ENCODE measurements around the gene WFDC9. TPM values are rescaled to one million over a fixed set of nuclear protein-coding genes. Genes with fewer than 3 reads are reported as not detected.
"Not testable (repeated sequence)": the region's sequence is repeated elsewhere in the genome, so short reads cannot be mapped to it uniquely, and the experiment has no call there.

Gene WFDC9
- total and polyA plus RNA-seq, 2 donors = not detected

DNA sequence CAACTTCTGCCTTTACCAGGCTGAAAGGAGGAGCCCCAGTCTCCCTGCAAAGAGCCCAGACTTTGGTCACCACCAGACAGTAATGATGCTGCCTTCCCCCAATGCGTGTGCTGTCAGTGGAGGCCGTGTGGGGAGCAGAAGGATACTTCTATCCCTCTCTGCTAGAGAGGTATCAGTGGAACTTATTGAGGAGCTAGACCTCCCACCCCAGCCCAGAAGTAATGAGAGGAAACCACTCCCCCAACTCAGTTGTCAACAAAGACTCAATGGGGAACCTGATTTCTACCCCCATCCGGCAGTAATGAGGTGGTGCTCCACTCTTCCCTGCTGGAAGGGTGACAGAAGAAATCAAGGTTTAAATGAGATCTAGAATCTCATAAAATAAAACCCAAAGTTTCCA lies 47.6 kb downstream of the WFDC9 start:
- H3K4me3 ChIP-seq (ENCODE audit: low read depth, low read length) = no peak overlapping the region
- H3K27ac ChIP-seq (ENCODE audit: low read depth) = no peak overlapping the region
- no peak for DNase-seq (ENCODE audit: extremely low spot score)
- H3K4me1 ChIP-seq (ENCODE audit: insufficient read depth) = no peaks in the 10 kb centered on the region
- 59% methylated on average over 3 of the region's 3 CpGs for WGBS
- no peaks in the 10 kb centered on the region for H3K36me3 ChIP-seq (ENCODE audit: insufficient read depth)

DNA sequence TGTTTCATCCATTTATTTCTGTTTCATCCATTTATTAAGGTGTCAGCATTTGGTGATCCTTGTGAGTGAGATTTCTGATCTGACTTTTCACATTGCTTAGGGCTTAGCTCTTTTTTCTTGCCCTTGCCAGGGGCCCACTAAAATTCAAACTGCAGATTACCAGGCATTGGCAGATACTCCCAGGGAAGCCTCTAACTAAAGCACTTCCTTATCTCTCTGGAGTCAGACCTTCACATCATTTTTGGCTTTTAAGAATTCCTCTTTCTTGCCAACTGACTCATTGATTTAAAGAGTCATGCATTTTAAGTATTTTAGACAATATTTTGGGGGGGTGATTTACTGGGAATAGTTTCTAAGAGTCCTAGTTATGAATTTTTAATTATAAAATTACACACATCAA lies 49.4 kb downstream of the WFDC9 start:
- Histone ChIP-seq H3K4me1 (ENCODE audit: insufficient read depth) (no peaks in the 10 kb centered on the region), H3K4me3 (ENCODE audit: low read depth, low read length) (no peak overlapping the region), H3K36me3 (ENCODE audit: insufficient read depth) (no peaks in the 10 kb centered on the region)

DNA sequence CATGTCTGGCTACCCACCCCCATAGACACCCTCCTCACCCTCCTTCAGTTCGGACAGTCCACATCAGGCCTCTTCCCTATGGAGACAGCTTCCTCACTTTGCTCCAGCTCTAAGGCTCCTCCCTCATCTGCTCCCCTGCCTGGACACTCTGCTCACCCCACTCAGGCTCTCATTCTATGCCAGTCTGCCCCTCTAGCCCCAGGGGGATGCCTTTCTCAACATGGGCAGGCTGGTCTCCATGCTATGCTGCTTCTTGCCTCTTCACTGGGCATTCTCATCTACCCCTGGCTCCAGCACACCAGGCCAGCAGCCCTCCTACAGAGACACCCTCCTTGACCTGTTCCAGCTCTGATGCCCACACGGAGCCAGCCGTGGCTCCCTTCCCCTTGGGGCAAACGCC lies 51.9 kb downstream of the WFDC9 start, which contains the start of gene WFDC8:
WFDC8 (minus strand) TSS at position 101 of the 400 bp plus-strand sequence; CDS start at position 64, 37 bp downstream.
- no peak for DNase-seq (ENCODE audit: extremely low spot score)
- WGBS = 69% methylated on average over 4 of the region's 4 CpGs
- no peaks in the 10 kb centered on the region for H3K4me1 ChIP-seq (ENCODE audit: insufficient read depth)
- no peak within 1 kb of the TSS for H3K27ac ChIP-seq (ENCODE audit: low read depth)
- no peaks in the 10 kb centered on the region for H3K36me3 ChIP-seq (ENCODE audit: insufficient read depth)
- no peak within 1 kb of the TSS for H3K4me3 ChIP-seq (ENCODE audit: low read depth, low read length)

More for the DNA sequence above, 49.4 kb downstream of the WFDC9 start:
- H3K27ac ChIP-seq (ENCODE audit: low read depth) = no peak overlapping the region
- DNase-seq (ENCODE audit: extremely low spot score) = no peak

- Histone ChIP-seq H3K4me1 (ENCODE audit: insufficient read depth) (no peaks in the 10 kb centered on the region), H3K4me3 (ENCODE audit: low read depth, low read length) (no peak overlapping the region), H3K27ac (ENCODE audit: low read depth) (no peak overlapping the region), H3K36me3 (ENCODE audit: insufficient read depth) (no peaks in the 10 kb centered on the region)
- DNase-seq (ENCODE audit: extremely low spot score) = no peak
- 86% methylated on average over 1 of the region's 1 CpG for WGBS
Measured at GRCh38 chr20:45578231-45578630, 52.9 kb downstream of the WFDC9 start.

- H3K4me1 ChIP-seq (ENCODE audit: insufficient read depth) = no peaks in the 10 kb centered on the region
- peak; percentile 29 for DNase-seq (ENCODE audit: extremely low spot score)
- no peak overlapping the region for H3K27ac ChIP-seq (ENCODE audit: low read depth)
- H3K36me3 ChIP-seq (ENCODE audit: insufficient read depth) = no peaks in the 10 kb centered on the region
- no peak overlapping the region for H3K4me3 ChIP-seq (ENCODE audit: low read depth, low read length)
- 13% methylated on average over 2 of the region's 2 CpGs for WGBS
Measured at GRCh38 chr20:45576995-45577394, 54.1 kb downstream of the WFDC9 start.

DNA sequence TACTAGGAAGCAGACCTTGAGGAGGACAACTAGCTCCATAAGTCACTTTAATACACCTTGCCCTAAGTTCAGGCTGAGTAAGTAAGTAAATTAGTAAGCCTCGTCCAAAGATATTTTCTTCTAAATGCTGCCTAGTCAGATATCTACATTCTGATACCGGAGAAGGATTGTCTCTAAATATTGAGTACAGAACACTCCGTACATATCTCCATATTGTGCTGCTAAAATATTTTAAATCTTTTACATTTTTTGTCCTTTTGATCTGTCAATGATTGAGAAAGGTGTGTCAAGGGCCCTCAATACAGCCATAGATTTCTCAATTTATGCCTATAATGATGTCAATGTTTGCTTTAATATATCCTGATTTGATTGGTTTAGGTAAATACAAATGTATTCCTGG lies 55.2 kb downstream of the WFDC9 start:
- WGBS = 85% methylated on average over 3 of the region's 3 CpGs
- Histone ChIP-seq H3K4me3 (ENCODE audit: low read depth, low read length) (no peak overlapping the region), H3K27ac (ENCODE audit: low read depth) (no peak overlapping the region), H3K36me3 (ENCODE audit: insufficient read depth) (no peaks in the 10 kb centered on the region), H3K4me1 (ENCODE audit: insufficient read depth) (no peaks in the 10 kb centered on the region)
- no peak for DNase-seq (ENCODE audit: extremely low spot score)

DNA sequence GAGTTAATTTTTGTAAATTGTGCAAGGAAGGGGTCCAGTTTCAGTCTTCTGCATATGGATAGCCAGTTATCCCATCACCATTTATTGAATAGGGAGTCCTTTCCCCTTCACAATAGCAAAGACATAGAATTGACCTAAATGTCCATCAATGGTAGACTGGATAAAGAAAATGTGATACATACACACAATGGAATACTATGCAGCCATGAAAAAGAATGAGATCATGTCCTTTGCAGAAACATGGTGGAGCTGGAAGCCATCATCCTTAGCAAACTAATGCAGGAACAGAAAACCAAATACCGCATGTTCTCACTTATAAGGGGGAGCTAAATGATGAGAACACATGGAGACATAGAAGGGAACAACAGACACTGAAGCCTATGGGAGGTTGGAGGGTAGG lies 61.4 kb downstream of the WFDC9 start:
- DNase-seq (ENCODE audit: extremely low spot score); H3K36me3 ChIP-seq (ENCODE audit: insufficient read depth); H3K4me1 ChIP-seq (ENCODE audit: insufficient read depth); H3K4me3 ChIP-seq (ENCODE audit: low read depth, low read length); H3K27ac ChIP-seq (ENCODE audit: low read depth): not testable (repeated sequence)
- 80% methylated on average over 1 of the region's 1 CpG for WGBS

DNA sequence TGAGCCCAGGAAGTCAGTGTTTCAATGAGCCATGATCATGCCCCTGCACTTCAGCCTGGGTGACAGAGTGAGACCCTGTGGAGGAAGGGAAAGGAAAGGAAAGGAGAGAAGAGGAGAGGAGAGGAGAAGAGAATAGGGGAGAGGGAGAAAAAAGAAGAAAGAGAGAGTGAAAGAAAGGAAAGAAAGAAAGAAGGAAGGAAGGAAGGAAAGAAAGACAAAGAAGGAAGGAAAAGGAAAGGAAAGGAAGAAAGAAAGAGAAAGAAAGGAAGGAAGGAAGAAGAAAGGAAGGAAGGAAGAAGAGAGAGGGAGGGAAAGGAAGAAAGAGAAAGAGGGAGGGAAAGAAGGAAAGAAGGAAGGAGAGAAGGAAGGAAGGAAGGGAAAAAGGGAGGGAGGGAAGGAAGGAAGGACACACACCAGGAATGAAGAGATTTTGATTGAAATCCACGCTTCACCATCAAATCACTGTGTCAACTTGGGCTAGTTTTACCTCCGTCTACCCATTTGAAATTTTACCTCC lies 66.3 kb downstream of the WFDC9 start:
- WGBS = 82% methylated on average over 2 of the region's 2 CpGs
- Histone ChIP-seq H3K27ac (ENCODE audit: low read depth) (no peak overlapping the region), H3K4me3 (ENCODE audit: low read depth, low read length) (no peak overlapping the region), H3K36me3 (ENCODE audit: insufficient read depth) (no peaks in the 10 kb centered on the region), H3K4me1 (ENCODE audit: insufficient read depth) (no peaks in the 10 kb centered on the region)
- no peak for DNase-seq (ENCODE audit: extremely low spot score)

Small RNAs within 50 kb of the gene (small RNA-seq; reads per million reads assigned to genes)
- not detected for gene RNA5SP485

Other genes starting within 250 kb of the WFDC9 start
- 15.5 TPM for gene DBNDD2, start 223.0 kb downstream of the WFDC9 start, total RNA-seq
- gene DBNDD2, start 223.0 kb downstream of the WFDC9 start, polyA plus RNA-seq = 194 TPM
- 30.5 TPM for gene PIGT, start 215.1 kb downstream of the WFDC9 start, total RNA-seq
- 121 TPM for gene PIGT, start 215.1 kb downstream of the WFDC9 start, polyA plus RNA-seq
- gene WFDC2, start 161.5 kb downstream of the WFDC9 start, total RNA-seq = not detected
- 430 TPM for gene WFDC2, start 161.5 kb downstream of the WFDC9 start, polyA plus RNA-seq
- gene SPINT3, start 115.7 kb downstream of the WFDC9 start, total RNA-seq = not detected
- gene SPINT3, start 115.7 kb downstream of the WFDC9 start, polyA plus RNA-seq = not detected
- gene WFDC6, start 91.8 kb downstream of the WFDC9 start, total RNA-seq = not detected
- not detected for gene WFDC6, start 91.8 kb downstream of the WFDC9 start, polyA plus RNA-seq
- not detected for gene EPPIN, start 83.9 kb downstream of the WFDC9 start, total RNA-seq
- not detected for gene EPPIN, start 83.9 kb downstream of the WFDC9 start, polyA plus RNA-seq
- gene WFDC8, start 52.0 kb downstream of the WFDC9 start, total RNA-seq = not detected
- not detected for gene WFDC8, start 52.0 kb downstream of the WFDC9 start, polyA plus RNA-seq
- not detected for gene WFDC10A, start 1.5 kb downstream of the WFDC9 start, total RNA-seq
- not detected for gene WFDC10A, start 1.5 kb downstream of the WFDC9 start, polyA plus RNA-seq
- gene WFDC11, start 39.0 kb upstream of the WFDC9 start, total RNA-seq = not detected
- not detected for gene WFDC11, start 39.0 kb upstream of the WFDC9 start, polyA plus RNA-seq
- 0.37 TPM for gene WFDC13, start 70.8 kb upstream of the WFDC9 start, total RNA-seq
- 0.14 TPM for gene WFDC13, start 70.8 kb upstream of the WFDC9 start, polyA plus RNA-seq
- gene WFDC10B, start 73.7 kb upstream of the WFDC9 start, total RNA-seq = not detected
- gene WFDC10B, start 73.7 kb upstream of the WFDC9 start, polyA plus RNA-seq = 6.9 TPM
- gene SPINT4, start 91.1 kb upstream of the WFDC9 start, total RNA-seq = not detected
- gene SPINT4, start 91.1 kb upstream of the WFDC9 start, polyA plus RNA-seq = not detected
- gene WFDC3, start 160.6 kb upstream of the WFDC9 start, total RNA-seq = 0.90 TPM
- gene WFDC3, start 160.6 kb upstream of the WFDC9 start, polyA plus RNA-seq = 31.5 TPM
- 8.1 TPM for gene DNTTIP1, start 160.7 kb upstream of the WFDC9 start, total RNA-seq
- 67.0 TPM for gene DNTTIP1, start 160.7 kb upstream of the WFDC9 start, polyA plus RNA-seq
- gene UBE2C, start 181.4 kb upstream of the WFDC9 start, total RNA-seq = 15.6 TPM
- 2.2 TPM for gene UBE2C, start 181.4 kb upstream of the WFDC9 start, polyA plus RNA-seq
- 23.2 TPM for gene TNNC2, start 196.0 kb upstream of the WFDC9 start, total RNA-seq
- 4.1 TPM for gene TNNC2, start 196.0 kb upstream of the WFDC9 start, polyA plus RNA-seq
- gene SNX21, start 202.5 kb upstream of the WFDC9 start, total RNA-seq = 33.5 TPM
- 93.2 TPM for gene SNX21, start 202.5 kb upstream of the WFDC9 start, polyA plus RNA-seq
- gene ACOT8, start 226.1 kb upstream of the WFDC9 start, total RNA-seq = 13.1 TPM
- gene ACOT8, start 226.1 kb upstream of the WFDC9 start, polyA plus RNA-seq = 29.5 TPM
- gene ZSWIM3, start 226.3 kb upstream of the WFDC9 start, total RNA-seq = 5.6 TPM
- gene ZSWIM3, start 226.3 kb upstream of the WFDC9 start, polyA plus RNA-seq = 2.7 TPM
- gene ZSWIM1, start 249.9 kb upstream of the WFDC9 start, total RNA-seq = 4.6 TPM
- 6.9 TPM for gene ZSWIM1, start 249.9 kb upstream of the WFDC9 start, polyA plus RNA-seq